ENCODE results near the gene RAB3GAP2.
"Not testable (repeated sequence)": the region's sequence is repeated elsewhere in the genome, so short reads cannot be mapped to it uniquely, and the experiment has no call there.

RAB3GAP2 gene

GRCh38 chr1:220272047-220272840, at the start of gene RAB3GAP2:
TSS of gene RAB3GAP2 (minus strand) at chr1:220272453. CDS start at chr1:220272337, 116 bp downstream.
- peak; percentile 94 for DNase-seq (ENCODE audit: low read depth, low spot score)

- no peak for DNase-seq (ENCODE audit: low read depth, low spot score)
These were observed 49.5 kb upstream of the RAB3GAP2 start for GRCh38 chr1:220321758-220322157.

GRCh38 chr1:220320709-220321108, 48.5 kb upstream of the RAB3GAP2 start:
- no peak for DNase-seq (ENCODE audit: low read depth, low spot score)

GRCh38 chr1:220318673-220319072, 46.4 kb upstream of the RAB3GAP2 start:
- no peak for DNase-seq (ENCODE audit: low read depth, low spot score)

GRCh38 chr1:220317161-220317560, 44.9 kb upstream of the RAB3GAP2 start:
- DNase-seq (ENCODE audit: low read depth, low spot score) = no peak

GRCh38 chr1:220316305-220316704, 44.1 kb upstream of the RAB3GAP2 start:
- DNase-seq (ENCODE audit: low read depth, low spot score) = no peak

GRCh38 chr1:220315070-220315839, 43.0 kb upstream of the RAB3GAP2 start:
- DNase-seq (ENCODE audit: low read depth, low spot score) = no peak

- no peak for DNase-seq (ENCODE audit: low read depth, low spot score)
These were observed 41.3 kb upstream of the RAB3GAP2 start for GRCh38 chr1:220313576-220313975.

- not testable (repeated sequence) for DNase-seq (ENCODE audit: low read depth, low spot score)
These were observed 37.9 kb upstream of the RAB3GAP2 start for GRCh38 chr1:220310147-220310546.

- no peak for DNase-seq (ENCODE audit: low read depth, low spot score)
These were observed 35.4 kb upstream of the RAB3GAP2 start for GRCh38 chr1:220307607-220308006.

GRCh38 chr1:220306339-220306738, 34.1 kb upstream of the RAB3GAP2 start:
- no peak for DNase-seq (ENCODE audit: low read depth, low spot score)

GRCh38 chr1:220303871-220304270, 31.6 kb upstream of the RAB3GAP2 start:
- DNase-seq (ENCODE audit: low read depth, low spot score) = no peak

- no peak for DNase-seq (ENCODE audit: low read depth, low spot score)
These were observed 29.4 kb upstream of the RAB3GAP2 start for GRCh38 chr1:220301630-220302029.

- no peak for DNase-seq (ENCODE audit: low read depth, low spot score)
These were observed 28.3 kb upstream of the RAB3GAP2 start for GRCh38 chr1:220300442-220301121.

GRCh38 chr1:220299337-220299736, 27.1 kb upstream of the RAB3GAP2 start:
- DNase-seq (ENCODE audit: low read depth, low spot score) = no peak

GRCh38 chr1:220298470-220299205, 26.4 kb upstream of the RAB3GAP2 start:
- DNase-seq (ENCODE audit: low read depth, low spot score) = no peak

- DNase-seq (ENCODE audit: low read depth, low spot score) = no peak
These were observed 24.7 kb upstream of the RAB3GAP2 start for GRCh38 chr1:220296981-220297380.

- DNase-seq (ENCODE audit: low read depth, low spot score) = no peak
These were observed 22.6 kb upstream of the RAB3GAP2 start for GRCh38 chr1:220294846-220295301.

GRCh38 chr1:220291580-220291979, 19.3 kb upstream of the RAB3GAP2 start:
- DNase-seq (ENCODE audit: low read depth, low spot score) = no peak

GRCh38 chr1:220290140-220290761, 18.0 kb upstream of the RAB3GAP2 start:
- no peak for DNase-seq (ENCODE audit: low read depth, low spot score)

- DNase-seq (ENCODE audit: low read depth, low spot score) = no peak
These were observed 14.9 kb upstream of the RAB3GAP2 start for GRCh38 chr1:220287129-220287528.

Measured in activated CD4-positive, CD25-positive, alpha-beta regulatory T cell treated with anti-CD3 and anti-CD28 coated beads, Interleukin-2, amount 50 U/mL, for 16 hours (primary cell).